Activated CD8-positive, alpha-beta memory T cell treated with anti-CD3 and anti-CD28 coated beads, Interleukin-2, amount 50 U/mL, for 24 hours (primary cell): ENCODE data around the gene CPSF4L.
"Not testable (repeated sequence)": the region's sequence is repeated elsewhere in the genome, so short reads cannot be mapped to it uniquely, and the experiment has no call there.

ENCODE experiments used
- DNase-seq: peaks from one replicate; pipeline ENCODE4 v3.0.0-alpha.2; 2020; ENCODE audit errors: extremely low read depth

Gene CPSF4L, protein sequence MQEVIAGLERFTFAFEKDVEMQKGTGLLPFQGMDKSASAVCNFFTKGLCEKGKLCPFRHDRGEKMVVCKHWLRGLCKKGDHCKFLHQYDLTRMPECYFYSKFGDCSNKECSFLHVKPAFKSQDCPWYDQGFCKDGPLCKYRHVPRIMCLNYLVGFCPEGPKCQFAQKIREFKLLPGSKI

DNA sequence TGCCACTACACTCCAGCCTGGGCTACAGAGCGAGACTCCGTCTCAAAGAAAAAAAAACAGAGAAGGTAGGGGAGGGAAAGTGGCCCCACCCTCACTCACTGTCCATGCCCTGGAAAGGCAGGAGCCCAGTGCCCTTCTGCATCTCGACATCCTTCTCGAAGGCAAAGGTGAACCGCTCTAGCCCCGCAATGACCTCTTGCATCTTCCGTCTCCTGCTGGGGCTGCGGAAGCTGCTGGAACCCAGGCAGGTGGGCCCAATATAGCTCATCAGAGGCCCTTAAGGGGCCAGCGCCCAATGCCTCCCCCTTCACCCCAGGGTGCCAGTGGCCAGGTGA, at the start of gene CPSF4L:
Gene CPSF4L (minus strand): TSS at position 264 of the 335 bp plus-strand sequence. CDS start 62 bp downstream, at position 202.
- DNase-seq = no peak

DNA sequence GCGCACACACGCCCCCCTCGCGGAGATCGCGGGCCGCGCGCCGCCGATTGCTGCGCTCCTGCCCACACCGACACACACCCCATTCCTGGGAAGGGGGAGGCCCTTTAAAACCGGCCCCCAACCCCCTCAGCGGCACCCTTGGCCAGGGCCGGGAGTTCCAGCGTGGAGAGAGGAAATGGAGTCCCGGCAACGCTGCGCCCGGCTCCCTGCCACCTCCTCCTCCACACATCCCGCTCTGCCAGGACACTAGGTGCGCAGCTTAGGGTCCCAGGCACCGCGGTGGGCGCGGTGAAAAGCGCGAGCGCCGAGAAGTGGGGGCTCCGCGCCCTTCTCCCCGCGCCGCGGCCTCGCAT, 49.7 kb upstream of the CPSF4L start:
- no peak for DNase-seq

DNA sequence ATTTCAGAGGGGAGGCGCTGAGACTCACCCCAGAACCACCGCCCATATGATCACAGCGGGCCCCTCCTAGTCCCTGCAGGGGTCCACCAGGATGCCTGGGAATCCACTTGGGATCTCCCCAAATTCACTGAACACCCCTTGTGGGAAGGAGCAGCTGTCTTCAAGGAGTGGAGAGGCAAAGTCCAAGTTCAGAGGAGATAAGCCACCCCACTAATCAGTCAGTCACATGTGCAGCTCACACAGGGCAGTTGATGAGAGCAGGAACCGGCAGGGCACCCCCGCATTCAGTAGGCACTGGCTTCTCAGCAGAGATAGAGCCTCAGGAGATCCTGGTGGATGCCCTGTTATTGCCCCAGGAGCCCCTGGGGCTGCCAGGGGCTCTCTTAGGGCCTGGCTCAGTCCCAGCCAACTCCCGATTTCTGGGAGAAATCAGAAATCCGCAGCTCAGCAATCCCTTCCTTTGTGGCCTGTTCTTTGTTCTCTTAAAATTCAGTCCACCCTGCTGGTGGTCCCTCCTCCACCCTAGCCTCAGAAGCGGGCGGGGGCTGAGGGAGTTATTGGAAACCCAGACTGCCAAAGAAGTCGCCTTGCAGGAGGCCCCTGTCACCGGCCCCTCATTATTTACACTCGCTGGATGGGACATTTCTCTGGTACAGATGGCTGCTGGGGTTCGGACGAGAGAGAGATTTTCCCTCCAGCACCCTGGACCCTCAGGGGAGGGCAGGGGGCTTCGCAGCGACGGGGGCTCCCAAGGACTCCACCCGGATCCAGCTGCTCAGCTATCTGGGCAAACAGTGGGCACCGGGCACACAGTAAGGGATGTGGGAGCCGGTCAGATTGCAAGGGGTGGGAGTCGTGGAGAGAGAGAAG, 48.3 kb upstream of the CPSF4L start:
- no peak for DNase-seq

DNA sequence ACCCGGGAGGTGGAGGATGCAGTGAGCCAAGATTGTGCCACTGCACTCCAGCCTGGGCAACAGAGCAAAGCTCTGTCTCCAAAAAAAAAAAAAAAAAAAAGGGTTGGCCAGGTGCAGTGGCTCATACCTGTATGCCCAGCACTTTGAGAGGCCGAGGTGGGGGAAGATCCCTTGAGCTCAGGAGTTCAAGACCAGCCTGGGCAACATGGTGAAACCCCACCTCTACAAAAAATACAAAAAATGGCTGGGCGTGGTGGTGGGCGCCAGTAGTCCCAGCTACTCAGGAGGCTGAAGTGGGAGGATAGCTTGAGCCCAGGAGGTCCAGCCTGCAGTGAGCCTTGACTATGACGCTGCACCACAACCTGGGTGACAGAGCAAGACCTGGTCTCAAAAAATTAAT, 47.3 kb upstream of the CPSF4L start:
- not testable (repeated sequence) for DNase-seq

DNA sequence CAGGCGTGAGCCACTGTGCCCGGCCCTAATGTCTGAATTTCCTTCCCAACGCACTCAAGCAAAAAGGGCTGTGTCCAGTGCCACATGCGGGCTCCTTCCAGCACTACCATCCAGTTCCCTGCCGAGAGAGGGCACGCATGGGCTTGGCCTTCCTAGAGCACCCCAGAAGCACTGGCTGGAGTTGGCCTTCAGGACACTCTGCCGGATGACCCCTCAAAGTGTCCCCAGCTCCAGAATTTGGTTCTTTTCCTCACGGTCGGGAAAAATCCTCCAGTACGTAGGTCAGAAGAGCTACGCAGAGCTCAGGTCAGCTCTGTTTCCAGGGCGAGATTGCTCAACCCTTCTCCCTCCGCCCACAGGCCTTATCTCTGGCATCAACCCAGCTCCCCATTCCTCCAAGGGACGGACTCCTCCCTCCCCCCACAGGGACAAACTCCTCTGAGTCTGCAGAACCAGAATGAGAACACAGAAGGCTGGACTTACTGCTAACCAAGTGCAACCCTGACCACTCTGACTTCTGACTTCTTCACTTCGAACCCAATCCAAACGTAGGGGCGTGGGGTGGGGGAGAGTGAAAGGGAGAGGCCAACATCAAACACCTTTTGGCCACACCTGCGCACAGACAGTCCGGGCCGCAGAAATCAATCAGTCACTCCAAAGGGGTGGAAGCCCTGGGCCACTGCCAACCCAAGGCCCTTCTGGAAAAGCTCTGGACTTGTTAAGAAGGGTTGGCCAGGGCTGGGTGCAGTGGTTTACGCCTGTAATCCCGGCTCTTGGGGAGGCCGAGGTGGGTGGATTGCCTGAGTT, 46.5 kb upstream of the CPSF4L start:
- no peak for DNase-seq

DNA sequence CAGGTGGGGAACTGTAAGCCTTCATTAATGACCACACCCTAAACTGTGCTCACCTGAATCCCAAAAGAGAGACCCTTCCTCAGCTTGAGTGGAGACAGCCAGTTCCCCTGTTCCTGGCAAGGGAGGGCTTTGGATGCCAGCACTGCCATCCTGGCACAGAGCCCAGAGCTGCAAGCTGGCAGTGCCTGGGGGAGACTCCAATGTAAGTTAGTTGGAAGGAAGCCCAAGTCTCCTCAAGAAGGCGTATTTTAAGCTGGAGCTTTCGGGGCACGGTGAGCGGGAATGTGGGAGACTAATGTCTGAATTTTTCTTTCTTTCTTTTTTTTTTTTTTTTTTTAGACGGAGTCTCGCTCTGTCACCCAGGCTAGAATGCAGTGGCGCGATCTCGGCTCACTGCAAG, 45.5 kb upstream of the CPSF4L start:
- DNase-seq = no peak

DNA sequence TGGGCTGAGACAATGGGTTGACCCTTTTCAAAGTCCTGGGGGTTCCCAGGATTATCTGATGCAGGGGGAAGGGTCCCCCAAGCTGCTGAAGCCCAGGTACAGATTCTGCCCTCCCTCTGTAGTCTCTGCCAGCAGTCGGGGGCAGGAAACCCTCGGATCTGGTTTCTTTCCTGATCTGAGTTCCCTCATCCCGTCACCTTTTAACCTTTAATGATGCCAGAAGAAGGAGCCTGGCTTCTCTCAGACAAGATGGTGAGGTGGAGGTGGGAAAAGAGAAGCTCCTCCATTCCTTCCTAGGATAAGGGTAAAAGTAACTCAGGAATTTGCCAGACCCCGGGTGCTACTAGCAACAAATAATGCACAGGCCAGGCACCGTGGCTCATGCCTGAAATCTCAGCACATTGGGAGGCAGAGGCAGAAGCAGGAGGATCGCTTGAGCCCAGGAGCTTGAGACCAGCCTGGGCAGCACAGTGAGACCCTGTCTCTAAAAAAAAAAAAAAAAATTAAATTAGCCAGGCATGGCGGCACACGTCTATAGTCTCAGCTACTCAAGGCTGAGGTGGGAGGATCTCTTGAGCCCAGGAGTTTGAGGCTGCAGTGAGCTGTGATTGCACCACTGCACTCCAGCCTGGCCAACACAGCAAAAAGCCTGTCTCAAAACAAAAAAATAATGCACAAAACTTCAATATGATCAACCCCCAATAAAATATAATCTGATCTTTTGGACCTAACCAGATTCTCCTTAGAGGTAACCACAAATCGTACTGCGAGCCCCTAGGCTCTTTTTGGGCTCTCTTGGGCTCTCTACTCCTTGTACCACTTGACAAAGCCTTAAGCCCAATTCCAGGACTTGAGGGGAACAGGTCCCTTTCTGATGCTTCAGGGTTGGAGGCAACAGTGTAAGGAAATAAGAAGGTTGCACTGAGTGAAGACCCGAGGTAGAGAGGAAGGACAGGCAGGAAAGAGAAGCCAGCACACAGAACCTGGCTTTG, 44.5 kb upstream of the CPSF4L start:
- no peak for DNase-seq

DNA sequence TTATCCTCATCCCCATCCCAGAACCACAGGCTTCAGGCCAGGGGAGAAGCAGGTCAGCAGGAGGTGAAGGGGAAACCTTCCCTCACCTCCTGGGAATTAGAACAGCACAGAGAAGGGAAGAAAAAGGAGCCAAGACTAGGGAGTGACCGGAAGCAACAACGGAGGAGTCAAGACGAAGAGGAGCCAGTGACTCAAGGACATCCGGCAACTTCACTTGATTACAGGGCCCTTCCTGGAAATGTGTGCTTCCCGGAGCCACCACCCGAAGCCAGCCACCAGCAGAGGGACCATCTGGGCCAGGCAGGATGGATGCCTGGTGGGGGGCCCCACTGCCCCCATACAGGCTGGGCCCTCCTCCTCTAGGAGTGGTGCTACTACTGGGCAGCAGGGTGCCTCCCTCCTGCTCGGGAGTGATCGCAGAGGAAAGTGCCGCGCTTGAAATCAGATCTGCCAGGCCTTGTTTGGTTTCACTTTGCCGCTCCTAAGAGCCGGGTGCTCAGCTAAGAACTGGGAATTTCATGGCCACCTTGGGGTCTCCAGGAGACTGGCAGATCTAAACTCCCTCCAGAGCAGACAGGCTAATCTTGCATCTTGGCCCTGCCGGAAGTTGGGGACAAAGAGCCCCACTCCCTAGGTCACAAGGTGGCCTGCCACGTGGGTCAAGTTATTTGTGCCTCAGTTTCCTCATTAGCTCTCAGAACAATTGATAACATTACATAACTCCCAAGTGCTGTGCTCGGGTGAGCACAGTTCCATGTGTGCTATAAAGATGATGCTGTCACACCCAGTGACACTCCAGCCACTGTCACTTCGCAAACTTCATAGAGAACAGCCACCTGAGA, 43.5 kb upstream of the CPSF4L start:
- no peak for DNase-seq

DNA sequence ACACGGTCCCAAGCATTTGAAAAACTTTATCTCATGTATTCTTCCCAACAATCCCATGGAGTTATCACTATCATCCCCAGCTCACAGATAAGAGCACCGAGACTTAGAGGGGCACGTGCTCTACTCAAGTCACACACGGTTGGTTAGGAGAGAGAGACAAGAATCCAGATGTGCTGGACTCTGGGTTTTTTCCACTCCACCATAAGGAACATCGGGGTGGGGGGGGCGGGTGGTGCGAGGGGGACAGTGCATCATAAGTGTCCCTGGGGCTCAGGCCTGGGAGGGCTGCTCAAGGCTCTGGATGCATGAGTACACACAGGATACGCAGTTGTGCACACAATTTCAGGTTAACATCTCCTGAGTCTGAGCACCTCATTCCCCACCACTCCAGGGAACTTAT, 42.8 kb upstream of the CPSF4L start:
- DNase-seq = no peak

DNA sequence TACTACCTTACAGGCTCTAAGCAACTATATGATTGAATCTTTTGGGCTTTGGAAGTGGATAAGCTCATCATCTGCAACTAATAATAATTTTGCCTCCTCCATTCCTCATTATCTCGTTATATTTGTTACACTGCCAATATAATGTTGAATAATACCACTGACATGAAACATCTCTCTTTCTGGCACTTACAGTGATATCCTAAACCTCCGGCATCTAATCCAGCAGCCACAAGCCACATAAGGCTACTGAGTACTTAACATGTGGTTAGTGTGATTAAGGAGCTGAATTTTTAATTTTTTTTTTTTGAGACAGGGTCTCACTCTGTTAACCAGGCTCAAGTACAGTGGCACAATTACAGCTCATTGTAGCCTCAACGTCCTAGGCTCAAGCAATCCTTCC, 40.5 kb upstream of the CPSF4L start:
- DNase-seq = no peak

DNA sequence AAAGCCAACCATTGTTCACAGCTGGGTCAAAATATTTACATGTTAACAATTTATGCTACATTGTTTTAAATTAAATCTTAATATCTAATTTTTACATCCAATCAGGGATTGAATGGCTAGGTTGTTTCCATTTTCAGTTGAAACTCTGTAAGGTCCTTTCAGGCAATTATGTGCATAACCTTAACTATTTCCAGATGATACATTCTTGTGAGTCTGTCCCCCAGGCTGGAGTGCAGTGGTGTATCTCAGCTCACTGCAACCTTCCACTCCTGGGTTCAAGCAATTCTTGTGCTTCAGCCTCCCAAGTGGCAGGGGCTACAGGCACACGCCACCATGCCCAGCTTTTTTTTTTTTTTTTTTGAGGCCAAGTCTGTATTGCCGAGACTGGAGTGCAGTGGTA, 39.7 kb upstream of the CPSF4L start:
- no peak for DNase-seq

DNA sequence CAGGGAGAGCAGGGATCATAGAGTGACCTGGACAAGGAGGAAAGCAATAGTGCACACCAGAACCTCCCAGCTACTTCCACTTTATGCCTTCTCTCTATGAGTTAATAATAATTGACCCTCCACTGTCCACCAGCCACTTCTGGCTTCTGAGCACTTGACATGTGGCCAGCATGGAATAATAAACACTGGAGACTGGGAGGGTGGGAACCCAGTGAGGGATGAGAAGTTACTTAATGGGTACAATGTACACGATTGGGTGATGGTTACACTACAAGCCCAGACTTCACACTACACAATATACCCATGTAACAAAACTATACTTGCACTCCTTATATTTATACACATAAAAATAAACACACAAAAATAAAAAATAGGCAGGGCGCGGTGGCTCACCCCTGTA, 38.7 kb upstream of the CPSF4L start:
- DNase-seq = no peak

DNA sequence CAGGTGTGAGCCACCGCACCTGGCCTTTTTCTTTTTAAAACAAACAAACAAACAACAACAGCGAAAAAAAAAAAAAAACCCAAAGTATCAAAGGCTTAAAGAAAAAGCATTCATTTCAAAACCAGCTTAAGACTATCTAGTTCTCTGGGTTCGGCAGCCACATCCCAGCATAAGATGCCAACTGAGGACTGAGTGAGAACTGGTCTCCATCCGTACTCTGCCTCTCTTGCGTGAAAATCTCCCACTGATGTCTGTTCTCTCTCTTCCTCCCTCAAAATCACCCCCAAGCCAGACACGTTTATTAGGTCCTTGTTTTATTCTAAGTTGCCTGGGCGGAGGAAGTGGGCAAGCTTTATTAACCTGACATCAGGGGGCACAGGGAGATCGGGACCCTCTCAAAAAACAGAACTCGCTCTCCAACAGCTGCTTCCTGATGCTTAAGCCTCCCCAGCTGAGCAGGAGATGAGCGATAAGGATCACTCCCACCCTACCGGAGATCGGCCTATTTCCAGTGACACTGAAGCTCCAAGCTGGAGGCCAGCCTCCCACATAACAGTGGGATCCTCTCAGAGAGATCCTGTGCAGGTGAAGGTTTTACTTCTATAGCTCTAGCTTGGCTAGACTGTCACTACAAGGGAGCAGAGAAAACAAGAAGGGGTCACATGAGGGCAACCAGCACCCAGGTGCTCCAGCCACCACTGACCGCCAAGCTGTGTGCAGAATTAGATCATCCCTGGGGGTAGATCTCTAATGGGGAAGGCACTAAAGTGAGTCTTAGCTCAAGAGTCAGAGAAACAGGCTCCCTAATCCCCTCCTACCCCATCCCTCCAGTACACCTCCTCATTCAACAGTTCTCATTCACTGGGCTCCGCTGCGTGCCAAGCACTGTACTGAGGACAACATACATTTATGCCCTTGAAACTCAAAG, 36.5 kb upstream of the CPSF4L start:
- DNase-seq = no peak

DNA sequence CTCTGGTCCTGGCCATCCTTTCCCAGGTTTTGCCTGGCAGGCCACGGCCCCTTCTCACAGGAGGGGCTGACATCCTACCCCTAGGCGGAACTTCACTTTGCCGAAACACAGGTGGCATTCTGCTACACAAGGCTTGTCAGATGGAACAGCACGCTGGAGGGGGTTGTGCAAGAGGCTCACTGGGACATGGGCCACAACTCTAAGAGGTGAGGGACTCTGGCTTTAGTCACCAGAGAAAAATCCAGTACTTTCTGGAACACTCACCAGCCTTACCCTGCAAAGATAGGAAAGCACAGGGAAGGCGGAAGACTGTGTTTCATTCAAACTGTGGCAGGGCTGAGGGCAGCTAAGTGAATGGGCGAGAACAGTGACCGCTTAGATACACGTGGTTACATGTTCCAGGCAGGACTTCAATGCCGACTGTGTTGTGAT, 31.8 kb upstream of the CPSF4L start:
- DNase-seq = no peak

DNA sequence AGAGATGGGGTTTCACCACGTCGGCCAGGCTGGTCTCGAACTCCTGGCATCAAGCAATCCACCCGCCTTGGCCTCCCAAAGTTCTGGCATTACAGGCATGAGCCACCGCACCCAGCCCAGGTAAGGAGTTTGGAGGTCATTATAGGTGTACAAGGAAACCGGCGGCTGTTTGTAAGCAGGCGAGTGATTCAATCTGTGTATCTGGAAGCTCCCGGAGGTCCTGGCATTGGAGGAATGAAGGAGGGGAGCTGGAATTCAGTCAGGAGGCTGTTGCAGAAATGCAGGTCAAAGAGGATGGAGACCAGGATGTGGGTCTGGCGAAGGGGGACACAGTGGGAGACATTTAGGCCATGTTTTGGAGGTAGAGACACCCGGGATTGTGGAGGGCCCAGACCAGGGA, 31.4 kb upstream of the CPSF4L start:
- DNase-seq = no peak

DNA sequence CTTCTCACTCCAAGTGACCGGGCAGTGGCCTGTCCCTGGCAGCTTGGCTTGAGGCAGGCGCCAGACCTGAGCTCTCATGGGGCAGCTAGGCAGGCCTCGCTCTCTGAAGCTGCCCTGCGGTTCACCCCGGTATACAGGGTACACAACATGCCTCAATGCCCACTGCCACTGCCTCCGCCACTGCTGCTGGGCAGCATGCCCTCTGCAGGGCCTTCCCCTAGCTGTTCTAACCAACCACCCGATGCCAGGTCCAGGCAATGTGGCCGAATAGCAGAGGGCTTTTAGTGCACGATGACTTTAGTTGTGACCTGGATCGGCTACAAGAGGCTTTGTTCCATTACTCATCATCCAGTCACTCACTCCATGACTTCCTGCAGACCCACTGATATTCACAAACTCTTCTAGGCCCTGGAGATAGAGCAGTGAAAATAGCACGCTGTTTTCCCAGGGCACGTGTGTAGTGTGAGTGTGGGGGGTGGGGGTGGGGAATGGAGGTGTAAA, 30.4 kb upstream of the CPSF4L start:
- DNase-seq = no peak

DNA sequence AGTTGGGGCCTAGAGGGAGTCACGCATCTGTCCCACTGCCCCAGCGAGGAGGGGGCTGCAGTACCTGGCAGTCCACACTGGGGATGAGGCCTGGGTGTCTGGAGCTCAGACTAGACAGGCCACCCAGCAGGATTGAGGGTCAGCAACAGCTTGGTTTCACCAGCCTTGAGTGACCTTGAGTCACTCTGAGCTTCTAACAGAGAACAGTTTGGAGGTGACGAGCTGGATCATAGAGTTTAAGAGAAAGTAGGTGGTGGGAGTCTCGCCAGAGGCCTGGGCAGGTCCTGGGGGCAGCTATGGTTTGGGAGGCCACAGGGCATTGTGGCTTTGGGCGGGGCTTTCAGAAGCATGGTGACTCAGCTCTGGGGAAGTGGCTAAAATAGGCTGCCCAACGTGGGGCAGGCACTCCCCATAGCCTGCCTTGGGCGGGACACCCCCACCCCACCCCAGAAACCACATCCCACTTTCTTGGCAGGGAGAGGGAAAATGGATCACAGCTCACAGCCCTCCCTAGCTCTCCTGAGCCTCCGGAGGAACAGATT, 29.7 kb upstream of the CPSF4L start:
- DNase-seq = no peak

DNA sequence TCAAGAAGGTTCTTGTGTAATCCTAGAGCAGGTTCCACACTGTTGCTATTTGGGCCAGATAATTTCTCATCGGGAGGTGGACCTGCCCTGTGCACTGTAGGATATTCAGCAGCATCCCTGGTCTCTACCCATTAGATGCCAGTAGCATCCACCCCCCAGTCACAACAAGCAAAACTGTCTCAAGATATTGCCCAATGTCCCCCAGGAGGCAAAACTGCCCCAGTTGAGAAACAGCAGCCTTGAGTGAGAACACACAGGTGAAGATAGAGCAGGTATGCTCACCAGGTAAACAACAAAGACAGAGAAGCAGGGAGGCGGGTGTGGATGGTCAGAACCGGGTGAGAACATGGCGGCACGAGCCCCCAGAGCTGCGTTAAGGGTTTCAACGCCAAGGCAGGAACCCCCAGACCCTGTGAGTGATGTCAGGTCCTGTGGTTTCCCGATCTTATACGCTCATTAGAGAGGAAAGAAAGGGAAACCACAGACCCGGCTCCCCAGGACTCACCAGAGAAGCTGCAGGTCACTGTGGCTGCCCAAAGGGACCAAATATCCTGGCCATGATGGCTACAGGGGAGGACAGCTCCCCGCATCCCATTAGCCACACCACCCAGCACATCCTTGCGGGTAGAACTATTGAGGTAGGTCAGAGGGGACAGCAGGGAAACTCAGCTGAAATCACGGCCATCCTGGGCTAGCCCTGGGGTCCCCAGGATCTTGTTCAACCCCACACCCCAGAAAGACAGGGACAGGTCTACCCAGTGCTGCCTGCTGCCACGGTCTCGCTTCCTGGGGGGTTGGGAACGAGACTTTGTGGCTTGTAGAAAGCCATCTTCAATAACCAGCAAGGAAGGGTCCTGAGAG, 28.9 kb upstream of the CPSF4L start:
- no peak for DNase-seq
